Heart right ventricle (tissue), 16 donors: ENCODE measurements around the gene BDKRB2. TPM values are rescaled to one million over a fixed set of nuclear protein-coding genes. Genes with fewer than 3 reads are reported as not detected.
A peak's percentile ranks its signal among the peaks of the same experiment; 100 is the strongest.

ENCODE experiments used
- ATAC-seq, 8 donors: fragments of 200-7000 bp; cut with Tn5 transposase; one replicate each; pipeline ENCODE4 v1.9.1; 2020; ENCODE audit warnings: mild to moderate bottlenecking in 8 of 8, moderate library complexity in 8 of 8, moderate number of reproducible peaks in 1 of 8
- DNase-seq, 2 donors: peaks; one replicate each; pipeline ENCODE4 v3.0.0-alpha.2; 2020
- H3K27ac ChIP-seq, 10 donors: fragments of 200-600 bp; sonication (generic) in 2 of 10; one replicate each; pipeline versions ENCODE4 v1.5.0 to v1.8.0; 2020 to 2022; ENCODE audit warnings: mild to moderate bottlenecking in 3 of 10
- H3K27me3 ChIP-seq, 7 donors: fragments of 200-600 bp; one replicate each; pipeline ENCODE4 v1.8.0; 2021 to 2022; ENCODE audit warnings: mild to moderate bottlenecking in 2 of 7
- H3K36me3 ChIP-seq, 9 donors: fragments of 200-600 bp; sonication (generic) in 1 of 9; one replicate each; pipeline versions ENCODE4 v1.5.0 to v1.8.0; 2020 to 2022; ENCODE audit warnings: mild to moderate bottlenecking in 2 of 9
- H3K4me1 ChIP-seq, 9 donors: fragments of 200-600 bp; sonication (generic) in 1 of 9; one replicate each; pipeline versions ENCODE4 v1.5.0 to v1.8.0; 2020 to 2022; ENCODE audit warnings: mild to moderate bottlenecking in 4 of 9
- H3K4me3 ChIP-seq, 10 donors: fragments of 200-600 bp; sonication (generic) in 2 of 10; one replicate each; pipeline versions ENCODE4 v1.5.0 to v1.8.0; 2020 to 2022; ENCODE audit warnings: mild to moderate bottlenecking in 7 of 10, moderate library complexity in 2 of 10
- H3K9me3 ChIP-seq, 11 donors: fragments of 200-600 bp in 10 of 11; sonication (generic) in 2 of 11; one replicate each; pipeline versions ENCODE4 v1.5.0 to v1.8.0; 2013 to 2022; ENCODE audit warnings: mild to moderate bottlenecking in 2 of 11, control low read depth in 1 of 11, moderate library complexity in 1 of 11
- CTCF ChIP-seq, 9 donors: fragments of 200-600 bp; sonication (generic) in 2 of 9; IDR thresholded peaks; one replicate each; pipeline versions ENCODE4 v1.5.0 to v1.8.0; 2021 to 2022; ENCODE audit warnings: antibody characterized with exemption in 9 of 9, mild to moderate bottlenecking in 5 of 9, moderate library complexity in 1 of 9
- WGBS, 2 donors: extraction: QIAGEN DNeasy Blood & Tissue Kit; methylation state at CpG; one replicate each; pipeline ENCODE4 v1.1.7; 2013; ENCODE audit warnings: inconsistent platforms in 1 of 2; 5-methylcytosine and 5-hydroxymethylcytosine counted together
- intact Hi-C, 10 donors: fragments of 100-400 bp; cut with DNase I; formaldehyde crosslinking; loops; one replicate each; pipeline versions ENCODE4 v1.11.1 to v1.14.2; 2022
- polyA plus RNA-seq, 2 donors: library from polyadenylated mRNA; stranded (reverse); fragments of 200-250 nt; gene quantifications; one replicate each; pipeline ENCODE4 v1.2.3, GENCODE V29; 2013
- total RNA-seq, 10 donors: library from RNA; stranded (reverse); fragmentation: NEBNext Ultra II Directional in 3 of 10; extraction: Animal tissue kit (Norgen Biotek cat#: 25700) in 3 of 10; gene quantifications; one replicate each; pipeline versions ENCODE4 v1.2.1 to v1.2.4, GENCODE V29; 2021 to 2023
- donor health status: Arrhythmogenic right ventricular cardiomyopathy.
- donor health status: ischemic (EF 13 %, LVEDD 7.1; RV severe dilation, severe dysfunction).
- donor health status: healthy with polysubstance abuse.
- donor health status: DM: no; HTN: yes; CAD: no.
- donor health status: DM: no; HTN: no; CAD: no.
- donor health status: ischemic (EF 25% LVEDD 6.9; RV normal size, moderate dysfunction).
- donor health status: ischemic (EF 25% LVEDD 5.7; RV mildly dilated, moderate dysfunction).
- donor health status: healthy.
- donor health status: DM: yes; HTN: yes; CAD: no.
- donor health status: Ischemic cardiomyopathy.
- donor health status: ischemic (EF 35%, LVEDD 5.7; RV mildly dilated, moderate dysfunction).
- donor health status: nonischemic (EF 11% LVEDD 7.7; RV severe dilation, severe dysfunction).
- donor health status: DM: yes; HTN: yes; CAD: no.
- donor health status: PGD.
- donor health status: ischemic (EF 29% LVEDD 5.4; RV normal size, mild dysfunction).
- donor health status: nonischemic (EF 23%, LVEDD 6.1; RV moderate dilation, normal function).

Gene BDKRB2
- total and polyA plus RNA-seq, 12 donors = 0.19 to 3.6 (median 0.59) TPM

- Histone ChIP-seq H3K36me3 (no peaks in the 10 kb centered on the region), H3K4me3 (peak overlapping the region in 4 of 10 donors; percentile 45 to 52 (median 48)), H3K27ac (no peak overlapping the region), H3K27me3 (peaks cover 0 to 56% (median 41%) of the 10 kb centered on the region in 7 donors), H3K9me3 (no peaks in the 10 kb centered on the region), H3K4me1 (peaks cover 0 to 14% (median 9%) of the 10 kb centered on the region in 9 donors)
- no peak for TF ChIP-seq CTCF (IDR thresholded peaks at IDR 0.05)
- ATAC-seq = no peak
- no peak for DNase-seq
- 44 to 49% methylated on average over 6 of the region's 6 CpGs for WGBS, 2 donors
- intact Hi-C loops = no loop called here
These were observed 1.3 kb downstream of the BDKRB2 start for GRCh38 chr14:96205978-96206360.

- no peak overlapping the region for H3K27ac ChIP-seq
- intact Hi-C loops = no loop called here
- peaks cover 0 to 14% (median 9%) of the 10 kb centered on the region in 9 donors for H3K4me1 ChIP-seq
- peak overlapping the region in 1 of 10 donors; percentile 46 for H3K4me3 ChIP-seq
- H3K27me3 ChIP-seq = peaks cover 0 to 53% (median 36%) of the 10 kb centered on the region in 7 donors
- ATAC-seq (no peak), DNase-seq (no peak)
- peaks cover 0 to 4% (median 0%) of the 10 kb centered on the region in 11 donors for H3K9me3 ChIP-seq
- TF ChIP-seq CTCF (IDR thresholded peaks at IDR 0.05) = no peak
- H3K36me3 ChIP-seq = no peaks in the 10 kb centered on the region
- WGBS, 2 donors = 74 to 76% methylated on average over 8 of the region's 8 CpGs
These were observed 1.8 kb downstream of the BDKRB2 start for GRCh38 chr14:96206461-96206860.

- intact Hi-C loops = no loop called here
- peaks cover 0 to 42% (median 32%) of the 10 kb centered on the region in 7 donors for H3K27me3 ChIP-seq
- H3K36me3 ChIP-seq = no peaks in the 10 kb centered on the region
- no peak overlapping the region for H3K27ac ChIP-seq
- no peak for ATAC-seq
- no peak overlapping the region for H3K4me3 ChIP-seq
- no peak for TF ChIP-seq CTCF (IDR thresholded peaks at IDR 0.05)
- H3K9me3 ChIP-seq = peaks cover 0 to 16% (median 5%) of the 10 kb centered on the region in 11 donors
- peaks cover 0 to 14% (median 9%) of the 10 kb centered on the region in 9 donors for H3K4me1 ChIP-seq
- DNase-seq = no peak
- 93 to 94% methylated on average over 5 of the region's 5 CpGs for WGBS, 2 donors
These were observed 3.0 kb downstream of the BDKRB2 start for GRCh38 chr14:96207686-96208085.

- WGBS, 2 donors = 78 to 79% methylated on average over 12 of the region's 12 CpGs
- DNase-seq = no peak
These were observed 4.1 kb downstream of the BDKRB2 start for GRCh38 chr14:96208739-96209138.

More at GRCh38 chr14:96208739-96209138, 4.1 kb downstream of the BDKRB2 start:
- peaks cover 0 to 32% (median 23%) of the 10 kb centered on the region in 7 donors for H3K27me3 ChIP-seq
- no peak for TF ChIP-seq CTCF (IDR thresholded peaks at IDR 0.05)
- intact Hi-C loops = no loop called here
- H3K4me3 ChIP-seq = no peak overlapping the region
- H3K27ac ChIP-seq = no peak overlapping the region
- peaks cover 0 to 13% (median 9%) of the 10 kb centered on the region in 9 donors for H3K4me1 ChIP-seq
- peaks cover 0 to 17% (median 5%) of the 10 kb centered on the region in 11 donors for H3K9me3 ChIP-seq
- H3K36me3 ChIP-seq = no peaks in the 10 kb centered on the region
- no peak for ATAC-seq
